Progenitor cell of endocrine pancreas (in vitro differentiated cells): ENCODE measurements around the gene IL22RA1. TPM values are rescaled to one million over a fixed set of nuclear protein-coding genes. Genes with fewer than 3 reads are reported as not detected.
A peak's percentile ranks its signal among the peaks of the same experiment; 100 is the strongest.

Source experiments
- DNase-seq: peaks from one replicate; pipeline ENCODE4 v3.0.0; 2021; ENCODE audit warnings: low spot score; ENCODE audit not compliant: unreplicated experiment
- H3K27ac Mint-ChIP-seq: 2 replicates; pipeline ENCODE4 v1.8.0; 2021; ENCODE audit warnings: mild to moderate bottlenecking, moderate library complexity, mixed read lengths
- H3K27me3 Mint-ChIP-seq: 2 replicates; pipeline ENCODE4 v1.8.0; 2021; ENCODE audit warnings: mixed read lengths
- H3K36me3 Mint-ChIP-seq: 2 replicates; pipeline ENCODE4 v1.8.0; 2022; ENCODE audit warnings: mixed read lengths; ENCODE audit not compliant: insufficient read depth
- H3K4me1 Mint-ChIP-seq: 2 replicates; pipeline ENCODE4 v1.8.0; 2021; ENCODE audit warnings: low read depth, mixed read lengths
- H3K4me3 Mint-ChIP-seq: 2 replicates; pipeline ENCODE4 v1.8.0; 2021; ENCODE audit warnings: low read depth, mild to moderate bottlenecking, moderate library complexity, mixed read lengths
- H3K9me3 Mint-ChIP-seq: 2 replicates; pipeline ENCODE4 v1.8.0; 2021; ENCODE audit warnings: low read depth, mixed read lengths
- total RNA-seq: library from RNA; stranded (reverse); gene quantifications from 2 replicates; pipeline ENCODE4 v1.2.1, GENCODE V29; 2021
- TF ChIP-seq, protein P1 (sequence below): fragments of 200-600 bp; sonication (generic); IDR thresholded peaks from one replicate; pipeline ENCODE4 v1.5.0; 2021; ENCODE audit warnings: antibody characterized with exemption, mild to moderate bottlenecking; ENCODE audit not compliant: unreplicated experiment

Gene IL22RA1
- total RNA-seq, 1 donor from 2014 or later: 0.26 TPM

- DNase-seq: no peak
- no peak overlapping the region for H3K4me3 Mint-ChIP-seq
- TF ChIP-seq, protein P1, sequence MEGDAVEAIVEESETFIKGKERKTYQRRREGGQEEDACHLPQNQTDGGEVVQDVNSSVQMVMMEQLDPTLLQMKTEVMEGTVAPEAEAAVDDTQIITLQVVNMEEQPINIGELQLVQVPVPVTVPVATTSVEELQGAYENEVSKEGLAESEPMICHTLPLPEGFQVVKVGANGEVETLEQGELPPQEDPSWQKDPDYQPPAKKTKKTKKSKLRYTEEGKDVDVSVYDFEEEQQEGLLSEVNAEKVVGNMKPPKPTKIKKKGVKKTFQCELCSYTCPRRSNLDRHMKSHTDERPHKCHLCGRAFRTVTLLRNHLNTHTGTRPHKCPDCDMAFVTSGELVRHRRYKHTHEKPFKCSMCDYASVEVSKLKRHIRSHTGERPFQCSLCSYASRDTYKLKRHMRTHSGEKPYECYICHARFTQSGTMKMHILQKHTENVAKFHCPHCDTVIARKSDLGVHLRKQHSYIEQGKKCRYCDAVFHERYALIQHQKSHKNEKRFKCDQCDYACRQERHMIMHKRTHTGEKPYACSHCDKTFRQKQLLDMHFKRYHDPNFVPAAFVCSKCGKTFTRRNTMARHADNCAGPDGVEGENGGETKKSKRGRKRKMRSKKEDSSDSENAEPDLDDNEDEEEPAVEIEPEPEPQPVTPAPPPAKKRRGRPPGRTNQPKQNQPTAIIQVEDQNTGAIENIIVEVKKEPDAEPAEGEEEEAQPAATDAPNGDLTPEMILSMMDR: no peak
- H3K36me3 Mint-ChIP-seq: no peaks in the 10 kb centered on the region
- no peaks in the 10 kb centered on the region for H3K27me3 Mint-ChIP-seq
- no peaks in the 10 kb centered on the region for H3K9me3 Mint-ChIP-seq
- H3K27ac Mint-ChIP-seq: no peak overlapping the region
- H3K4me1 Mint-ChIP-seq: peaks cover 34% of the 10 kb centered on the region
Measured at GRCh38 chr1:24117132-24117531, 25.8 kb downstream of the IL22RA1 start.

DNA sequence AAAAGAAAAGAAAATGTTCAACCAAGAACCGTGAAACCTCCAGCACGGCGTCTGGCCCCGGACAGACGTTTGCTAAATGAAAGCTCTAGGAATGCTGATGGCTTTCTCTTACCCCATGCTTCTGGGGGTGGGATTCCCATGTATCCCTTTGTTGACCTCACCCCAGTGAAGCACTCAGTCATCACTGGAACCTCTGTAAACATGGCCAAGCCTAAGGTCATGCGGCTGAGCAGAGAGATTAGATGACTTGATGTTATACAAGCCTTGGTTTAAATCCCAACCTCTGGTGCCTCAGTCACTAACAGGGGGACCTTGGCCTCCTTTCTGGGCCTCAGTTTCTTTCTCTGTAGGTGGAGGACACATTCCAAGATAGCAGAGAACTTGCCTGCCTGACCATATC, 28.2 kb downstream of the IL22RA1 start:
- Mint-ChIP-seq H3K27me3 (peaks cover 5% of the 10 kb centered on the region), H3K27ac (no peak overlapping the region), H3K4me3 (no peak overlapping the region), H3K4me1 (peaks cover 29% of the 10 kb centered on the region), H3K36me3 (no peaks in the 10 kb centered on the region), H3K9me3 (no peaks in the 10 kb centered on the region)
- DNase-seq: no peak
- TF ChIP-seq, protein P1: no peak

DNA sequence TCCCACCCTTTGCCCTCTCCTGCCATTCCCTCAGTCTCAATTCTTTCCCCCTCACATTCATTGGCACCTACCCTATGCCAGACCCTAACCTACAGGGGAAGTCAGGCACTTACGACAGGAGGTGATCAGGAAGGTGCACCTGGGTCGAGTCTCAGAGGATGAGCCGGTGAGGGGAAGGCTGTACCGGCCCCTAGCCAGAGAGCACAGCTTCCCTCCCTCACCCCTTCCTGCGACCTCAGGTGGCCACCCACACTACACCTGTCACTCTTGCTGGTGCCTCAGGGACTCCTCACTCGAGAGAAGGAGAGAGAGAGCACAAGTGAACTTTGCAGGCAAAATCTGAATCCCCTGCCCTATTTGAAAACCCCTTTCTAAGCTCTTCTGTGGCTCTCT, 29.3 kb downstream of the IL22RA1 start:
- DNase-seq: no peak
- Mint-ChIP-seq H3K9me3 (no peaks in the 10 kb centered on the region), H3K27ac (no peak overlapping the region), H3K4me3 (no peak overlapping the region), H3K4me1 (peaks cover 24% of the 10 kb centered on the region), H3K36me3 (no peaks in the 10 kb centered on the region), H3K27me3 (peaks cover 5% of the 10 kb centered on the region)
- TF ChIP-seq, protein P1: no peak

DNA sequence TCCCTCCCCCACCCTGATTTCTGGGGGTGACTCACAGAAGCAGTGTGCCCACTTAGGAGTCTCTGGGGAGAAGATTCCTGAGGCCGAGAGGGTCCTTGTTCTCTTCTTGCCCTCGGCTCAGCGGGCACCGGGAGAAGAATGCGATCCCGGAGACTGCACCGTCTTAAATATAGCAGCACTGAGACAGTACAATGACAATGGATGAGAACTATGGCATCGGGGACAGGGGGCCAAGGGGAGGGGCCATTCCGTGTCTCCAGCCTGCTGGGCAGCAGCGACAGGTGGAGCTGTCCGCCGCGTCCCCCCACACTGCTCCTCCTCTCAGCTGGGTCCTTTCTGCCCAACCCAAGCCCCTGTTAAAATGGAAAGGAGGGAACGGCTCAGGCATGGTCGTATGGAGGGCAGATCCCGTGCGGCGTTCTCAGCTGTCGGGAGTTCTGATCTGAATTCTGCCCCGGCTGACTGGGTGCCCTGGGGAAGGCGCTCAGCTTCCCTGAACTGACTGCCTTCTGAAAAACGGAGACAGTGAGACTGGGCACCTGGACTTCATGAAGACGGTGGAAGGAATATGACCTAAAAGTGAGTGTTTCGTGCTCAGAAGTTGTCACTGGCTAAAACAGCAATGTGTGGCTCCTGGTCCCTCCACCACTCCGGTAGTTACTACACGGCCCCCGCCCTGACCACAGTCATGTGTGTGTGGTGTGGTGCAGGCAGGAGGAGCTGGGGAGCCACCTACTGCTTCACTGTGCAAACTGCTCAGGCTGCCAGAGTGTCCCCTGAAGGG, 30.8 kb downstream of the IL22RA1 start, which contains the start of gene MYOM3:
Gene MYOM3, minus strand, starts transcription at position 140 of the 784 bp plus-strand sequence. CDS start 3,499 bp downstream, outside the sequence.
- Mint-ChIP-seq H3K4me1 (peaks cover 21% of the 10 kb centered on the region), H3K9me3 (no peaks in the 10 kb centered on the region), H3K4me3 (no peak within 1 kb of the TSS), H3K27ac (peak within 1 kb of the TSS; percentile 36), H3K36me3 (no peaks in the 10 kb centered on the region), H3K27me3 (peaks cover 5% of the 10 kb centered on the region)
- DNase-seq: no peak
- TF ChIP-seq, protein P1: peak; percentile 45

DNA sequence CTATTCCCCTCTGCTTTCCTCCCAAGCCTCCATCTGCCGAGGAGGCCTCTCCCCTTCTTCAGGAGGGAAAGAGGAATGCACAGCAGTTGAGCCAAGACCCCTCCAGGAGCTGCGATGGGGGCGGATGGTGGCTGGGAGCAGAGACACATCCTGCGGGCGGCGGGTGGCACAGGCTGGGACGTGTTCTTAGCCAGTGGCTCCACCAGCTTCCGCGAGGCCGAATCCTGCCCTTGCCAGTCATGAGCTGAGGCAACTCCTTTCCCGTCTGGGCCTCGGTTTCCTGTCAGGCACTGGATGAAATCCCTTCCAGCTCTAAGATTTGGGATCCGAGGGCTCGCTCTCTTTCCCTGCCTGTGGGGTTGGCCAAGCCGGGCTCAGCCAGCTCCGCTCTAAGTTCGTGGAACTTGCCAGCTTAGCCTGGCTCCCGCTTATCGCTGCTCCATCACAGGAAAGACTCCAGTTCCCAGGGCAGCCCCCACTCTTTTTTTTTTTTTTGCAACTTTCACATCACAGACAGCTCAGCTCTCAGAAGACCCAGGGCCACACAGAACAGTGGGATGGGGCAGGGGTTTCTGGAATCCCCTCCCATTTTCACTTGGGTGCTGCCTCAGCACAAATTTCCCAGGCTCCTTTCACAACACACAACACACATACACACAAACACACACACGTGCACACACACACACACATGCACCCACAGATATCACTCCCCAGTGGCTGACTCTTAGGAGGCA, 31.5 kb downstream of the IL22RA1 start:
- Mint-ChIP-seq H3K36me3 (no peaks in the 10 kb centered on the region), H3K27me3 (peaks cover 5% of the 10 kb centered on the region), H3K9me3 (no peaks in the 10 kb centered on the region), H3K27ac (no peak overlapping the region), H3K4me3 (no peak overlapping the region), H3K4me1 (peaks cover 22% of the 10 kb centered on the region)
- TF ChIP-seq, protein P1: no peak
- no peak for DNase-seq
